Measurements from ENCODE around the gene NUMA1. TPM values are rescaled to one million over a fixed set of nuclear protein-coding genes. Genes with fewer than 3 reads are reported as not detected.

NUMA1 gene
- total RNA-seq, 3 donors from 2014 or later = 80.8 to 90.6 (median 85.3) TPM

DNA sequence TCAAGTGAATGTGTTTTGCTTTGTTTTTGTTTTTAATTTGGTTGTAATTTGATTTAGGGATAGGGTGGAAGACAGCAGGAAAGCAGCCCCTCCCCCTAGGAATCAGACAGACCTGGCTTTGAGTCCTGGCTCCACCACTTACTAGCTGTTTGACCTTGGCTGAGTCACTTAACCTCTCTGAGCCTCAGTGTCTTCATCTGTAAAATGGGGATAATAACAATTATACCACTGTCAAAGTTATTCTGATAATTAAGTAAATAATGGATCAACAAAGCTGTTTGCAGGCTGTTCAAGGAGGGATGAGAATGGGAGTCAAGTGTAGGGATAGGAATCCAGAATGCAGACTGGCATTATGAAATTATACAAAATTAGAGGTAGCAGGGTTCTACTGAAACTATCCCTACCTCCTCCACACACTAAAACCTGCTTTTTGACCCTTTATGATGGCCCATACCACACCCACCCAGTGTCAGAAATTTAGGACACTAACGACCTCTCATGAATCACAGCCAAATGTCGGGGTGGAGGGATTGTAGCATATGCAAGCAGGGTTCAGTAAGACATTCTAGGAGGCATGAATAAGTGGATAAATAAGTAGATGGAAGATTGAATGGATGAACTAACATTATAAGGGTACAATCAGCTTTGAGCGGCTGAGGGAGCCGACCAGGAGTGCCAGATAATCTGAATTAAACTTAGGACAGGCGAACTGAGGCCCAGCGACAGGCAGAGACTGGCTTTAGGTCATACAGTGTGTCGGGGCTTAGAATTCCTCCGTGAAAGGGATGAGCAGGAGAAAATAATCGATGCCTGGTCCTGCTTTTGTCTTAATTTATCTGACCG lies 31.2 kb upstream of the NUMA1 start:
- Mint-ChIP-seq H3K4me1 (ENCODE audit: low read depth) (peaks cover 25% of the 10 kb centered on the region), H3K4me3 (peak overlapping the region; percentile 96), H3K36me3 (ENCODE audit: insufficient read depth) (peaks cover 16% of the 10 kb centered on the region), H3K9me3 (no peaks in the 10 kb centered on the region), H3K27me3 (ENCODE audit: low read depth) (no peaks in the 10 kb centered on the region)
- ATAC-seq (no peak), DNase-seq (no peak)

DNA sequence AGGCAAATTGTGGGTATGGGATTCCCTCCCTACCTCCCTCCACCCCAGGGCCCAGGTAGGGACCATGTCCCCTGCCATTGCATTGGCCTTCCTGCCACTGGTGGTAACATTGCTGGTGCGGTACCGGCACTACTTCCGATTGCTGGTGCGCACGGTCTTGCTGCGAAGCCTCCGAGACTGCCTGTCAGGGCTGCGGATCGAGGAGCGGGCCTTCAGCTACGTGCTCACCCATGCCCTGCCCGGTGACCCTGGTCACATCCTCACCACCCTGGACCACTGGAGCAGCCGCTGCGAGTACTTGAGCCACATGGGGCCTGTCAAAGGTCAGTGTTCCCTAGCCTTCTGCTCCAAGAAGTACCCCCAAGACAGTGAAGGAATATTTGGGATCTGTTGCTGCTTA lies 25.5 kb upstream of the NUMA1 start, which contains the start of gene TOMT:
TSS of gene TOMT (plus strand) at position 37 of the 400 bp plus-strand sequence. CDS start at position 65, 28 bp downstream.
- Mint-ChIP-seq H3K4me1 (ENCODE audit: low read depth) (peaks cover 37% of the 10 kb centered on the region), H3K4me3 (no peak within 1 kb of the TSS), H3K27me3 (ENCODE audit: low read depth) (no peaks in the 10 kb centered on the region), H3K9me3 (no peaks in the 10 kb centered on the region), H3K36me3 (ENCODE audit: insufficient read depth) (peaks cover 18% of the 10 kb centered on the region)
- ATAC-seq = no peak
- DNase-seq = no peak

DNA sequence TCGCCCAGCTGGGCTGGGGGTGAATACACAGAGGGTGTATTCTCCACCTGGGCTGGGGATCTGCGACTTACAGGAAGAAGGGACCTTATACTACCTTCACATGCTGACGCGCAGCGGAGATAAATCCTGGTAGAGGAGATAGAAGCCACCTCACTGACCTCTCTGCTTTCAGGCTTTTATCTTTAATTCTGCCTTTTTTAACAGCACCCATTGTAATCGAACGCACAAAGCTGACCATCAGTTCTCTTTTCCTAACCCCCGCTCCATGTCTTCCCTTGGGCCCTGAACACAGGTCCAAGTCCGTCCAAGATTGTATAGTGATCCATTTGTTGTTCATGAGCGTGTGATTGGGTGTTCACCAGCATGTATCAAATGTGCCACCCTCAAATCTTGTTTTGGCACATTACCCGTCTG lies 23.4 kb upstream of the NUMA1 start:
- Mint-ChIP-seq H3K9me3 (no peaks in the 10 kb centered on the region), H3K36me3 (ENCODE audit: insufficient read depth) (peaks cover 12% of the 10 kb centered on the region), H3K4me1 (ENCODE audit: low read depth) (peaks cover 43% of the 10 kb centered on the region), H3K4me3 (peak overlapping the region; percentile 90), H3K27me3 (ENCODE audit: low read depth) (no peaks in the 10 kb centered on the region)
- no peak for ATAC-seq
- no peak for DNase-seq

DNA sequence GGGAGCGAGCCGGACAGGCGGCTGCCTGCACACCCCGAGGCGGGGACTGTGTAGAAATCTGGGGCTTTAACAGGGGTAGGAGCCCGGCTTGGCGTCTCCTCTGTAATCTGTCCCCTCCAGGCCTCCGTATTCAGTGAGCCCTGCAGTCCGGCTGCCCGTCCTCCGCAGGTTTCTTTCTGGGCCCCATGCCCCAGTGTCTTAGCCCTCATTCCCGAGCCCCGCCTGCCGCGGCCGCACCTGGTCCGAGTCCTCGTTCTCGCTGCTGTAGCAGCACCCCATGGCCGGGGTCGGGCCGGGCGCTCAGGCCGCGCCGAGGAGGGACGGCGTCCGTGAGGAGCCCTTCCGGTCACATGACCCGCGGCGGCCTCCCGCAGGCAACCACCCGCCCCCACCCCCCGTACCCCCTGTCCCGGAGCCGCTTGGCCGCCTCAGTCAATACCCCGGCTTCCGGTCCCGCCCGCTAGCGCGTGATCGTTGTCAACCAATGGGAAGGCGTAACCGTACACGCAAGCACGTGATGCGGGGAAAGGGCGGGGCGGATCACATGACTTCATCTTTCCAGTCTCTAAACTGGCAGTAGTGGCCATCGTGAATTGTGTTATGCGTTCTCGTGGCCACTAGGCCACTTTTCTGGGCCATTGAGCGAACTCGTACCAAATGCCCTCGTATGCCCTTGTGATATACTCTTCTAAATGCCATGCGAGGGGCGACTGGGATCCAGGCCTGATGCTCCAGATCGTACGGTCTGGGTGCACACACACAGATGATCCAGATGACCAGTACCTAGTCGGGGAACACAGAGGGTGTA lies 22.8 kb upstream of the NUMA1 start, which contains the start of gene LAMTOR1:
TSS of gene LAMTOR1 (minus strand) at position 352 of the 808 bp plus-strand sequence. CDS start at position 279, 73 bp downstream.
- Mint-ChIP-seq H3K4me3 (peak within 1 kb of the TSS; percentile 90), H3K27me3 (ENCODE audit: low read depth) (no peaks in the 10 kb centered on the region), H3K36me3 (ENCODE audit: insufficient read depth) (peaks cover 14% of the 10 kb centered on the region), H3K4me1 (ENCODE audit: low read depth) (peaks cover 43% of the 10 kb centered on the region), H3K9me3 (no peaks in the 10 kb centered on the region)
- peak; percentile 98 for ATAC-seq
- DNase-seq = peak; percentile 95

DNA sequence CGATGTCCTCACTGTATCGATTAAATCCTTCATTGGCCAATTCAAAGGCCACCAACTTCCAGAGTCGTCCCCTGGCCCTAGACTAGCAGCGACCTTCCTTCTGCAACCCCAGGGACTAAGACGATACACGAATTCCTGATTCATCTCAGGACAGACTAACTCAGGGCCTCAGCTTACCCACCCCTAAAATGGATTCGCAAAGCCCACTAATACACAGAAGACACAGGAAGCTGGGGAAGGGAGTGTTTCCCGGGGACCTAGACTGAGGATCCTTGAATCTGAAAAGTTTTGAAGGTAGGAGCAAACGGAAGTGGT lies 22.2 kb upstream of the NUMA1 start:
- DNase-seq (no peak), ATAC-seq (peak; percentile 8 to 11)
- peak overlapping the region; percentile 90 for H3K4me3 Mint-ChIP-seq
- no peaks in the 10 kb centered on the region for H3K27me3 Mint-ChIP-seq (ENCODE audit: low read depth)
- H3K9me3 Mint-ChIP-seq = no peaks in the 10 kb centered on the region
- H3K36me3 Mint-ChIP-seq (ENCODE audit: insufficient read depth) = peaks cover 12% of the 10 kb centered on the region
- H3K4me1 Mint-ChIP-seq (ENCODE audit: low read depth) = peaks cover 43% of the 10 kb centered on the region

DNA sequence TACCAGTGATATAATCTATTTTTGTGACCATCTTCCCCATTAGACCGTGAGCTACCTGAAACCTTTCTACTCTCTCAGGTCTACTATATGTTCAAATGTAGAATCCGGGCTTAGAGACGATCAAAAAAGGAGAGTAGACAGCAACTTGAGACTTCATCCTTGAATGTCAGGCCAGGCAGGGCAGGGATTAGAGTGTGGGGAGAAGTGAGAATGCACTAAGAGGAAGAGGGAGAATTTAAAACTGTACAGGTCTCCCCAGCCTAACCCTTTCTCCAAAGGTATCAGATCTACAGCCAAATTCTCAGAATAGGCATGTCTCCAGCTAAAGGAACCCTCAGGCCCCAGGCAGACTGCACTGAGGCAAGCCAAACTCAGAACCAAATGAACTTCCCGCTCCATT lies 21.8 kb upstream of the NUMA1 start:
- Mint-ChIP-seq H3K27me3 (ENCODE audit: low read depth) (no peaks in the 10 kb centered on the region), H3K4me1 (ENCODE audit: low read depth) (peaks cover 40% of the 10 kb centered on the region), H3K36me3 (ENCODE audit: insufficient read depth) (peaks cover 9% of the 10 kb centered on the region), H3K9me3 (no peaks in the 10 kb centered on the region), H3K4me3 (peak overlapping the region; percentile 90)
- ATAC-seq (no peak), DNase-seq (no peak)

DNA sequence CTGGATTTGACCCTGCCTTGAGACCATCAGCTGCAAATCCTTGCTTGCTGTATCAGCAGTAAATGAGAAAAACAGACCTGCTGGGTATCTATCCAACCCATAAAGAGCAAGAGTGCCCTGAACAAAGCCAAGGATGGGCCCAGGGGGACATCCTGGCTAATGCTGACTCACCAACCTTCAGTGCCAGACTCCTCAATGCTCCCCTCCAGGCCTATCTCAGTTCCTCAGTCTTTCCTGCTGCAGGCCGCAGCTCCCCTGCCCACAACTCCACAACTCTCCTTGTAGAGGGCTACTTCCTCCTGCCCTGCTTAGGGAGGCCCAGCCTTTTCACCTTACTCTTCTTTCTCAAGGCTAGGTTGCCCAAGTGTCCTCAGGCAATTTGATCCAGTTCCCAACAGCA lies 20.1 kb upstream of the NUMA1 start:
- DNase-seq (no peak), ATAC-seq (no peak)
- no peak overlapping the region for H3K4me3 Mint-ChIP-seq
- H3K4me1 Mint-ChIP-seq (ENCODE audit: low read depth) = peaks cover 39% of the 10 kb centered on the region
- peaks cover 13% of the 10 kb centered on the region for H3K36me3 Mint-ChIP-seq (ENCODE audit: insufficient read depth)
- no peaks in the 10 kb centered on the region for H3K9me3 Mint-ChIP-seq
- no peaks in the 10 kb centered on the region for H3K27me3 Mint-ChIP-seq (ENCODE audit: low read depth)

DNA sequence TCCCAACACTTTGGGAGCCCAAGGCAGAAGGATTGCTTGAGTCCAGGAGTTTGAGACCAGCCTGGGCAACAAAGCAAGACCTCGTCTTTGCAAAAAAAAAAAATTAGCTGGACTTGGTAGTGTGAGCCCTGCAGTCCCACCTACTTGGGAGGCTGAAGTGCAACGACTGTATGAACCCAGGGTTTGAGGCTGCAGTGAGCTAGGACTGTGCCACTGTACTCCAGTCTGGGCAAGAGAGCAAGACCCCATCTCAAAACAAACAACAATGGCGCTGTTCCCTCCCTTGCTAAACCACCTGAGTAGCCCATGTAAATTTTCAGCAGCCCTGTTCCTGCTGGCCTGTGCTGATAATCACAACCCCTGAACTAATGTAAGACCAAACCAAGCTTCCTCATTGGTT lies 19.7 kb upstream of the NUMA1 start:
- no peaks in the 10 kb centered on the region for H3K27me3 Mint-ChIP-seq (ENCODE audit: low read depth)
- ATAC-seq = no peak
- DNase-seq = no peak
- H3K4me1 Mint-ChIP-seq (ENCODE audit: low read depth) = peaks cover 37% of the 10 kb centered on the region
- no peak overlapping the region for H3K4me3 Mint-ChIP-seq
- peaks cover 11% of the 10 kb centered on the region for H3K36me3 Mint-ChIP-seq (ENCODE audit: insufficient read depth)
- no peaks in the 10 kb centered on the region for H3K9me3 Mint-ChIP-seq

DNA sequence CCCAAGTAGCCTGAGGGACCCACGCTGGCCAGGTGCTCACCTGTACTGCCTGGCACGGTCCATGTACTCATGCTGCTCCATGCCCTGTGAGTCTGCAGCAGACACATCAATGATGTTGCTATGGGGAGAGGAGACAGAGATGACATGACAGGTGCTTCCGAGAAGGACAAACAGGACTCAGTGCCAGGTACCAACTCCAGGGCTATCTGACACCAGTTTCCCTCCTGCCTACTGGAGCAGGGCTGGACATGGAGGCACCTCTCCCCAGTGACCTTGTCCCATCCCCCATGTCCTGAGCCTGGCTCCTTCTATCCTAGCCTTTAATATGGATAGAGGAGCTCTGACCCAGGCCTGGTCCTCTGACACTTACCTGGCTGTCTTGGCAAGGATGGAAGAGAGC lies 18.4 kb upstream of the NUMA1 start:
- no peak for DNase-seq
- ATAC-seq = no peak
- peaks cover 28% of the 10 kb centered on the region for H3K4me1 Mint-ChIP-seq (ENCODE audit: low read depth)
- H3K36me3 Mint-ChIP-seq (ENCODE audit: insufficient read depth) = peaks cover 11% of the 10 kb centered on the region
- H3K4me3 Mint-ChIP-seq = no peak overlapping the region
- H3K27me3 Mint-ChIP-seq (ENCODE audit: low read depth) = no peaks in the 10 kb centered on the region
- H3K9me3 Mint-ChIP-seq = no peaks in the 10 kb centered on the region

DNA sequence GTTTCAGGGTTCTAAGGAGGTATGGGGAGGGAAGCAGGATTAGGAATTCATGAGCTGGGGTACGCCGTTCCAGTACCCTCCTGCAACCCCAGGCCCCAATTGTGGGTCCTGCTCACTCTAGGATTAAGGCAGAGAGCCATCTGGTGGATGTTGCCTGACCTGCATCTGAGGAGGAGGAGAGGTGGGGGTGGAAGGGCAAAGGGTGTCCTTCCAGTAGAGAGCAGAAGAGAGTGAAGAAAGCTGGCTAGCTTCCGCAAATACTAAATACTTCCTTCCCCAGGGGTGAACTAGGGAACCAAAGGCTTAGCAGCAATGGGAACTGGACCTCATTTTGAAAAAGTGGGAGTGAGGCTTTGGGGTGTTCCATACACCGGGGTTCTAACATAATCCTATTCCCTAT lies 10.9 kb upstream of the NUMA1 start:
- Mint-ChIP-seq H3K4me1 (ENCODE audit: low read depth) (peaks cover 13% of the 10 kb centered on the region), H3K27me3 (ENCODE audit: low read depth) (no peaks in the 10 kb centered on the region), H3K9me3 (no peaks in the 10 kb centered on the region), H3K36me3 (ENCODE audit: insufficient read depth) (no peaks in the 10 kb centered on the region), H3K4me3 (no peak overlapping the region)
- DNase-seq (peak; percentile 68), ATAC-seq (peak; percentile 92 to 93)

DNA sequence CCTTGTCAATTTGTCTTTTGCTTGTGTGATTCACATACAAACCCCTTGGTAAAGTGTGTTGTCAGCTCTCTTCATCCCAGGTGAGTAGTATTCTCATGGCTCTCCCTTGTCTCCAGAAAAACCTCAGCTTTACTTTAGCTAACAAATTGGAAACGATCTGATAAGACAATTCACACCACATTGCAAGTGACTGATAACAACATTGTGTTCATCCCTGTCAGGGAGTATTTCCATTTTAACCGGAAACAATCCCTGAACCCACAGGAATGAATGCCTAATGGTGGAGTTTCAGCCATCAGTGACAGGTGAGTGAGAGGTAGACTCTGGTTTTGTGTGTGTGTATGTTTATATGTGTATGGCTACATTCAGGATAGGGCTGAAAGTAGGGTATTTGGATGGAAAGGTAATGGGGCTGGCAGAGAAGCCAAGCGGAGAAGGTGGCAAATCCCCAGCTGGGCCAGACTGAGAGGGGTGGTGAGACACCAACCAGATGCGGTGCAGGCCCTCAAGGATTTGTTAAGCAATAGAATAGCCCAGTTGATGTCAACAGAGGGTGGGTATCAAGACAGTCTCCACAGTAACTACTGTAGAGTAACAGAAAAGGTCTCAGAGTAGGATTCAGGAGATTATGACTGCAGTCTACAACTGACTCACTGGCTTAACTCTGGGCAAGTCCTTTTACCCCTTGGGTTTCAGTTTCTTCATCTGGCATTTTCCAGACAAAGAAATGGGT lies 7.9 kb upstream of the NUMA1 start:
- Mint-ChIP-seq H3K9me3 (no peaks in the 10 kb centered on the region), H3K27me3 (ENCODE audit: low read depth) (no peaks in the 10 kb centered on the region), H3K36me3 (ENCODE audit: insufficient read depth) (peaks cover 4% of the 10 kb centered on the region), H3K4me1 (ENCODE audit: low read depth) (peaks cover 13% of the 10 kb centered on the region), H3K4me3 (no peak overlapping the region)
- DNase-seq = no peak
- peak in 1 of 2 donors; percentile 33 for ATAC-seq

DNA sequence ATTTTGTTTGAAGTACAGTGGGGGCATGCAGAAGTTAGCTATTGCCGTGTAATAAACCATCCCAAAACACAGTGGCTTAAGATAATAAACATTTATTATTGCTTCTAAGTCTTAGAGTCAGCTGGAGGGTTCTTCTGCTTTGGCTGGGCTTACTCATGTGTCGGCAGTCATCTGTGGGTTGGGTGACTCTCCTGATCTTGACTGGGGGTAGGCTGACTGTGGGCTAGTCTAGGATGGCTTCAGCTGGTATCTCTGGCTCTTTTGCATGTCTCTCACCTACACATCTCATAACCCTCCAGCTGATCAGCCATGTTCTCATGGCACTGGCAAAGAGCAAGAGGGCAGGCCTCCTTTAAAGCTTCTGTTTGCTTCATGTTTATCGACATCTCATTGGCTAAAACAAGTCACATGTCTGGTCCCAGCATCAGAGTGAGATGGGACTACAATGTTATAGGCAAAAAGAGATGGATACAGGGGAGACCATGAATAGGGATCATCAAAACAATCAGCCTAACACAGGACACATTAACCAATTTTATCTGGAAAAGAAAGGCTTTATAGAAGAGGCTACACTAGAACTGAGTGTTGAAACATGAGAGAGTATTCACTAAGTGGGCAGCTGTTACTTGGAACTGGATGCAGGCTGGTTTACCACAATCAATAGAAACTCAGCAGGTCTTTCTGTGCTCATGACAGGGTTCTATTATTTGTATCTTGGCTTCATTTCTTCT lies 5.4 kb upstream of the NUMA1 start:
- Mint-ChIP-seq H3K4me1 (ENCODE audit: low read depth) (peaks cover 16% of the 10 kb centered on the region), H3K4me3 (no peak overlapping the region), H3K9me3 (no peaks in the 10 kb centered on the region), H3K36me3 (ENCODE audit: insufficient read depth) (peaks cover 4% of the 10 kb centered on the region), H3K27me3 (ENCODE audit: low read depth) (no peaks in the 10 kb centered on the region)
- no peak for DNase-seq
- no peak for ATAC-seq

DNA sequence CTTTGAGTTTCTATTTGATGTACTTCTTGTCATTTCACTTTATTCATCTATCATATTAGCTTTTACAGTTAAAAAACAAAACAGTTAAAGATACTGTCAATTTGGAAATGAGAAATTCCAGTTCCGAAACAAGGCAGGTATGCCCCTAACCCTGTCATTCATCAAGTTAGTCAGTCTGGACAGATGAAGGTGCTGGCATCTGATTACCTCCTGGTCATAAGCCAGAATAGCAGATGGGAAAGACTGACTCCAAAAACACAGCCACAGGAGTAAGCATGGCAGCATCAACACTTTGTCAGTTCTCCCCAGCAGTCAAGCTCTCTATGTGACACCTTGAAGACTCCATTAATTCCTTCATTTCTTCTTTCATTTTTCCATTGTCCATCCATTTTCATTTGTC lies 4.6 kb upstream of the NUMA1 start:
- ATAC-seq (no peak), DNase-seq (no peak)
- H3K9me3 Mint-ChIP-seq = no peaks in the 10 kb centered on the region
- peaks cover 4% of the 10 kb centered on the region for H3K36me3 Mint-ChIP-seq (ENCODE audit: insufficient read depth)
- H3K4me3 Mint-ChIP-seq = no peak overlapping the region
- peaks cover 19% of the 10 kb centered on the region for H3K4me1 Mint-ChIP-seq (ENCODE audit: low read depth)
- no peaks in the 10 kb centered on the region for H3K27me3 Mint-ChIP-seq (ENCODE audit: low read depth)

DNA sequence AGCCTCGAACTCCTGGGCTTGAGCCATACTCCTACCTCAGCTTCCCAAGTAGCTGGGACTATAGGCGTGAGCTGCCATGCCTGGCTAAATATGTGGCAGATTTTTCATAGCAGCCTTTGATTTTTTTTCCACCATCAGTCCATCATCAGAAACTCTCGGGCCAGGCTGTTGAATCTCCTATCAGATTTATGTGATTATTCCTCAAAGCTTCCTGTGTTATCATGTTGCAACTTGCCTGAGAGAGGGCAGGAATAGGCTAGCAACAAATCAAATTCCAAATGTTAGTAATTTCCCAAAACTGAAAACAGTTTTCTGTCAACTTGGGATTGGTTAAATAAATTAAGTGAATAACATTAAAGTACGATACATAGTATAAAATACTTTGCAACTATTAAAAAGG lies 3.7 kb upstream of the NUMA1 start:
- ATAC-seq (no peak), DNase-seq (no peak)
- Mint-ChIP-seq H3K9me3 (no peaks in the 10 kb centered on the region), H3K4me1 (ENCODE audit: low read depth) (peaks cover 23% of the 10 kb centered on the region), H3K36me3 (ENCODE audit: insufficient read depth) (peaks cover 4% of the 10 kb centered on the region), H3K27me3 (ENCODE audit: low read depth) (no peaks in the 10 kb centered on the region), H3K4me3 (no peak overlapping the region)

All from activated T-cell treated with anti-CD3 and anti-CD28 coated beads, Interleukin-2, amount 50 U/mL, for 4 hours (primary cell).